ENCODE results near the gene EIF4G2.
"Not testable (repeated sequence)": the region's sequence is repeated elsewhere in the genome, so short reads cannot be mapped to it uniquely, and the experiment has no call there.

EIF4G2 gene

GRCh38 chr11:10808553-10809372, at the start of gene EIF4G2:
Gene EIF4G2, minus strand, starts transcription at chr11:10808926.
- DNase-seq: peak; percentile 95 to 99

- peak; percentile 92 to 95 for DNase-seq
Observed at GRCh38 chr11:10857709-10858438, 49.1 kb upstream of the EIF4G2 start, which contains the start of gene ZBED5. Gene ZBED5, minus strand, starts transcription at chr11:10858053. Its CDS starts 3,108 bp downstream, at chr11:10854945.

- no peak for DNase-seq
Observed at GRCh38 chr11:10857459-10857708, 48.7 kb upstream of the EIF4G2 start.

GRCh38 chr11:10856689-10857458, 48.1 kb upstream of the EIF4G2 start:
- no peak for DNase-seq

GRCh38 chr11:10855295-10855694, 46.6 kb upstream of the EIF4G2 start:
- no peak for DNase-seq

GRCh38 chr11:10847960-10848860, 39.5 kb upstream of the EIF4G2 start:
- no peak for DNase-seq

- no peak for DNase-seq
Observed at GRCh38 chr11:10846660-10847059, 37.9 kb upstream of the EIF4G2 start.

GRCh38 chr11:10845589-10845988, 36.9 kb upstream of the EIF4G2 start:
- DNase-seq: no peak

GRCh38 chr11:10844796-10845195, 36.1 kb upstream of the EIF4G2 start:
- no peak for DNase-seq

GRCh38 chr11:10844356-10844755, 35.6 kb upstream of the EIF4G2 start:
- DNase-seq: no peak

- no peak for DNase-seq
Observed at GRCh38 chr11:10838881-10839280, 30.2 kb upstream of the EIF4G2 start.

GRCh38 chr11:10838083-10838482, 29.4 kb upstream of the EIF4G2 start:
- no peak for DNase-seq

- not testable (repeated sequence) for DNase-seq
Observed at GRCh38 chr11:10836884-10837283, 28.2 kb upstream of the EIF4G2 start.

GRCh38 chr11:10829139-10829538, 20.4 kb upstream of the EIF4G2 start:
- DNase-seq: no peak

- no peak for DNase-seq
Observed at GRCh38 chr11:10828402-10828801, 19.7 kb upstream of the EIF4G2 start.

GRCh38 chr11:10824888-10825287, 16.2 kb upstream of the EIF4G2 start:
- no peak for DNase-seq

GRCh38 chr11:10823152-10823579, 14.4 kb upstream of the EIF4G2 start:
- DNase-seq: no peak

- not testable (repeated sequence) for DNase-seq
Observed at GRCh38 chr11:10822491-10822890, 13.8 kb upstream of the EIF4G2 start.

GRCh38 chr11:10818594-10818993, 9.9 kb upstream of the EIF4G2 start:
- no peak for DNase-seq

GRCh38 chr11:10813945-10814344, 5.2 kb upstream of the EIF4G2 start:
- DNase-seq: no peak

- peak; percentile 23 to 42 for DNase-seq
Observed at GRCh38 chr11:10809373-10810160, 841 bp upstream of the EIF4G2 start.

- DNase-seq: no peak
Observed at GRCh38 chr11:10808235-10808552, 532 bp downstream of the EIF4G2 start.
